SK-MEL-5 (cell line): ENCODE measurements around the gene KAT7. TPM values are rescaled to one million over a fixed set of nuclear protein-coding genes. Genes with fewer than 3 reads are reported as not detected.

Experiments used
- DNase-seq: peaks from one replicate; pipeline ENCODE4 v3.0.0-alpha.2; 2016; ENCODE audit warnings: low read depth, low spot score
- in situ Hi-C: cut with HindIII; loops from 2 replicates; pipeline ENCODE4 v1.10.0; 2016; ENCODE audit warnings: low sequenced_read_pairs, high pct_unique_total_duplicates, low pct_unique_long_range_greater_than_20kb
- polyA plus RNA-seq, 2 experiments: library from polyadenylated mRNA; depleted of rRNA; stranded (reverse); fragments of >200 nt; gene quantifications; 2 replicates each; pipeline ENCODE4 v1.2.3, GENCODE V29; 2015
- total RNA-seq: library from RNA; depleted of rRNA; stranded (reverse); fragments of >200 nt; shearing (Covaris generic); gene quantifications from 2 replicates; pipeline ENCODE4 v1.2.3, GENCODE V29; 2014; rRNA removed

KAT7 gene
- 33.1 and 34.7 TPM in 2 replicates for total RNA-seq
- 25.5 and 28.6 TPM in 2 replicates for polyA plus RNA-seq (2015; cell fraction: cytosol; rRNA removed)
- polyA plus RNA-seq (2015; cell fraction: nucleus; rRNA removed) = 24.7 and 40.5 TPM in 2 replicates

DNA sequence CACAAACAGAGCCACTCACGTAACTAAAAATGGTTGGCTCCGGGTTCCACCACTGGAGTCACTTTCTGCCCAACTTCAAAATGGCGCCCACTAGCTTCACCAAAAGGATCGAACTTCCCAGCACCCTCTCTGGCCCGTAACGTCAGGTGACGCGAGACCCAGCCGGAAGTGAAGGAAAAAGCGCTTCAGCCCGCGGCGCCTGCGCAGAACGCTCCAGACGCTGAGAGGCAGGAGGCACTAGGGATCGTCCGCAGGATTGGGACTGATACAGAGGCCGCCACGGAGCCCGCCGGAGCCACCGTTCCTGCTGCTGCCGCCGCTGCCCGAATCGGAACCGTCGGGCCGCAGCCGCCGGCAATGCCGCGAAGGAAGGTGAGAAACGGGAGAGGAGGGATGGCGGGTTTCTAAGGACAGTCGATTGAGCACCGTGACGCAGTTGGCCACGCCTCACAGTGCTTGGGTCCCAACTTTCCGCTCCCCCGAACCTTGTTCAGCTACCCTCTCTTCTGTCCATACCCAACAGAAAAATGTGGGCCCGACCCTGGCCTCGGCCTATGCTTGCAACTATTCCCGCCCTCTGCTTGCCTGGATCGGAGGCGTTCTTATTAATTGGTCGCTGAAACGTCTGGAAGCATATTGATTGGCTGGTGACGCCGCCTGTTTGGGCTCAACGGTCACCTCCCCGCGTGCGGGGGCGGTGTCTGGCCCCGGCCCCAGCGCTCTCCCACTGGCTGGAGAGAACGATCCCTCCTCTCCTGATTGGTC lies at the start of gene KAT7:
Gene KAT7 (plus strand): TSS at position 204 of the 765 bp plus-strand sequence. CDS start 154 bp downstream, at position 358.
- peak; percentile 100 for DNase-seq
- in situ Hi-C loops = no loop called here

DNA sequence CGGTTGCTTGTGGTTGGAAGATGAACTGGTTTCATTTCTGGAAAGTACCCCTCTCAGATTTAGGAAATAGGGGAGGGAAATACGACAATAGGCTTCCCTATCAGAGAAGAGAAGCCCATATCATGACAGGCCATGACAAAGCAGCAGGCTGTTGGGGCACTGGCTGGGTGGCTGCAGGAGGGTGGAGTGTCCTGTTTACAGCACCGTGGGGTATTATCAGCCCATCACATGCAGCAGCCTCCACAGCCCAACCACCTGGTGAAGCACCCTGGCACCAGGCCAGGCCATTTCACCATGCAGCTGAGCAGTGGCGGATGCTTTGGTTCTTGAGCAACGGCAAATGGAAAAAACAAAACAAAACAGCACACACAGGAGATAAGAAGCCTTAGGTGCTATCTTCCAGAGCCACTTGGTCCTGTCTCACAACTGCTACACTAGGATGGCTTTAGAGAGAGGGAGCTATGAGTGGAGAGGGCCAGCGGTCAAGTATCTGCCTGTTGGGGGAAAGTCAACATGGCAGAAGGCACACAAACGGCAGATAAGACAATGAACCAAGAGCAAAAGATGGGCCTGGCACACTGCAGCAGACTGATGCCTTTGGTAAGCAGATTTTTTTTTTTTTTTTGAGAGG lies 48.7 kb upstream of the KAT7 start:
- in situ Hi-C loops = no loop called here
- no peak for DNase-seq

GRCh38 chr17:49741009-49741691 lies 47.3 kb upstream of the KAT7 start:
- no peak for DNase-seq
- in situ Hi-C loops = no loop called here

DNA sequence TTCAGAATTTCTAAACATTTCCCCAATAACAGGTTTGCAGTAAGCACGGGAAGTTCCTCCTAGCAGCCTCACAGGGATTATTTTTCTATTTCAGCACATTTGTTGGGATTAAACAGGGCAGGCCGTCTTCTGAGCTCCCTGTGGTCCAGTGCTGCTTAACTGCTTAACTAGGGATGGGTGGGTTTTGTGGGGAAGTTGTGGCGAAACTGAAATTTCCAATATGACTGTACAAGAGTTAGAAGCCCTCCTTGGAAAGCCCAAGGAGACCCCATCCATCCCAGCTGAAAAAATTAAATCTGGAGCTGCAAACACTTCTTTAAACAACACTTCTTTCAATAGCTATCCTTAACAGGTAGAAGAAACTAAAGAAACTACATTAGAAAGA lies 46.8 kb upstream of the KAT7 start:
- in situ Hi-C loops = no loop called here
- no peak for DNase-seq

DNA sequence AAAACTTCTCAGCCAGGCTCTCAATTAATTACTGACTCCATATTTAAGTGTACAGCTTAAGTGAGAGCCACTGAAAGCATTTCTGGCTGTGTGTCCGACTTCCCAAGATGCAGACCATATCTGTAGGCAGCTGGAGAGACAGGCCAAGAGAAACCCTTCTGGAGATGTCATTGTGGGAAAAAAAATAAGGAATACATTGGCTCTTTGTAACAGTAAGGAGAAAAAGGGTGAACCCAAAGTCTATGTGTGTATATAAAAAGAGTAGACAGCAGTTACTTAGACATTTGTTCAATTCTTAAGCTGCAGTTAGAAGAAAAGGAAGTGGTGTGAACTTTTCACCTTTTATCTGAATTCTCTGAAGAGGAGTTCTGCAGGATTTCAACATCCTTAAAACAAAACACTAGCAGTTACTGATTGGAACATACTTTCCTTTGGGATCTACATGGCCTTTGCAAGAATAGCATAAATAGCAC lies 46.3 kb upstream of the KAT7 start:
- no peak for DNase-seq
- in situ Hi-C loops = no loop called here

DNA sequence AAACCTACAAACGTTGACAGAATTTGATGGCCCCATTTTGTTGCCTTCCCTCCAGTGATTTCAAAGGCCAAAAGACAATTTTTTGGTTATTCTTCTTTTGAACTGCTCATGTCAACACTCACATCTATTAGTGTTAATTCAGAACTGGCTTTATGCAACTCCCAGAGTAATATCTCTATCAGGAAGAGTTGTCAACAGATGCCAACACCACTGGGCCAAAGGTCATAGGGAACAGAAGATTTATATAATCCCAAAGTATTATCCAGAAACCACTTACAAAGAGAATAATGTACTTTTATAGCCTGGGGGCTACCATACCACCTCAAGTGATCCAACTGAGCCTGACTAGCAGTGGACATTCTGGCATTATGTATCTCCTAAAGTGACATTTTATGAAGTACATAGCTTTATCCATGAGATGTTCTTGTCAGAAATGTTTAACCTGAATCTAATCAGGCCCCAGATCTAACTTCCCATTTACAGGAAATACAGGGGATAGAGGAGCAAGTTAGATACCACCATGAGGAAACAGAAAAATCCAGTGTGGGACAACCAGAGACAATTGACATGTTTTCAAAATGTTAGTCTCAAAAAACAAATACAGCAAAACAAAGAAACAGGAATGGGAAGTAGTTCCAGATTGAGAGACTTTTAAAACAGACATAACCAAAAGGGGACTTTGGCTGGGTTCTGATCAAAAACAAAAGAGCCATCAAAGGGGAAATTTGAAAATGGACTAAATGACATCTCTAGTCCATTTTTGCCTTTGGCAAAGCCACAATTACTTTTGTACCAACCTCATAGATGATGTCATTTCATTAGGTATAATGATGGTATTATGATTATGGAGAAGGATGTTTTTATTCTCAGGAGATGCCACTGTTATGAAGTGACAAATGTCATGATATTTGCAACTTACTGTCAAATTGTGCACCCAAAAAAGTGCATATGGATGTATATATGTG lies 43.0 kb upstream of the KAT7 start:
- in situ Hi-C loops = no loop called here
- no peak for DNase-seq

DNA sequence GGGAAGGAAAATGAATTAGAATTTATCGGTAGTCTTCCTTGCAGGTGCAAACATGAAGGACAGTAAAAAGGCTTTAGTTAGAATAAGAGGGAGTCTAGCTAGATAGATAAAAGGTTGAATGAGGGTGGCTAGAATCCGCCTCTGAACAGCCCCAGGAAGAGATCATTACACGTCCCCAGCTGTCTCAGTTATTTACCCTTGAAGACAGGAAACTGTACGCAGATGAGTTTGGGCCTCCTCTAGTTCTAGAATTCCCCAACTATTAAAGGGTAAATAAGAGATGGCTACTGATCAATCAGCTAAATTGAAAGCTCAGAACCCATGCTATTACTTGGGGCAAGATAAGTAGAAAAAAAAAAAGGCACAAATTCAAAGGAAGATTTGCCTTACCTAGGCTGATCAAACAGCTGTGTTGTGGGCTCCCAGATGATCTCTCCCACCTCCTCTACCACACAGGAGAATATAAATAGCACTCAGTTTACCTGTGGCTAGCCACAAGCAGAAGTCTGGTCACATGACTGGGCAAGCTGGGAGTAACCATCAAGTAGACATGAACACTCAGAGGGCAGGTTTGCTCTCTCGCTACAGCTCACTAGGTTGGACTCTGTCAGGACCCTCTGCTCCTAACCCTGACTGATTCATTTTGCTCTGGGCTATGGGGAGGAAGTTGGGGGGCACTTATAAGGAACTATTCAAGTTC lies 41.5 kb upstream of the KAT7 start:
- no peak for DNase-seq
- in situ Hi-C loops = no loop called here

- in situ Hi-C loops = no loop called here
- no peak for DNase-seq
Measured at GRCh38 chr17:49747632-49748031, 40.8 kb upstream of the KAT7 start.

GRCh38 chr17:49748223-49748622 lies 40.3 kb upstream of the KAT7 start:
- DNase-seq = no peak
- in situ Hi-C loops = no loop called here

DNA sequence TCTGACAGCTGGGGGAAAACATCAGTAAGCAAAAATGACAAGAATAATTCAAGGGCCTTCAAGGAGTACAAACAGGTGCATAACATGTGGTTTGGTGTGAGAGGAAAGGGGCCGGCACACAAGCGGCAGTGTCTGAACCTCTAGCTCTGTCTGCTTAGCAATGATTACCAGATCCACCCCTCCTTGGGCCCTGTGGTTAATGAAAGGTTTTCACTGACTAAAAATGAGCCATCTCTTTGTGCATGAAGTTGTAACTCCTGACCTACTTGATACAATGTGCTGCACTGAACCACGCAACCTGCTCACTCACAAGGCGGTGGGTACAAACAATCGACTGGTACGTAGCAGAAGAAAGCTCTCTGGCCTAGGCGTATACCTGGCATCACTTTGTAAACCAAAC lies 39.7 kb upstream of the KAT7 start:
- no peak for DNase-seq
- in situ Hi-C loops = no loop called here

GRCh38 chr17:49749730-49750129 lies 38.8 kb upstream of the KAT7 start:
- in situ Hi-C loops = no loop called here

DNA sequence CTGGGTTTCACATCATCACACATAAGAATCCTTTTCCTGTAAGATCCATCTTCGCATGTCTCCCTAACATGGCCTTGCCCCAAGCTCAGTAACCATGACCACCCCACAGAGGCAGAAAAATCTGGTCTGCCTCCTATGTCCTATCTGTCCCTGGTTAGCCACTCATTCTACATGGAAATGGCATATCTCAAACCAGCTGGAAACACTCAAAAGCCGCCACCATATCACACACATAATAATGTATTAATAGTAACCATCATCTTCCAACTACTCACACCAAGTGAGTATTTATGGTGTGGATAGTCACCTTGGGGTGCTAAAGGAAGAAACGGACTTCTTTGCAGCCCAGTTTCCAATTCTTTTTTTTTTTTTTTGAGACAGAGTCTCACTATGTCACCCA lies 36.0 kb upstream of the KAT7 start:
- in situ Hi-C loops = no loop called here
- no peak for DNase-seq

More at GRCh38 chr17:49749730-49750129, 38.8 kb upstream of the KAT7 start:
- DNase-seq = no peak

DNA sequence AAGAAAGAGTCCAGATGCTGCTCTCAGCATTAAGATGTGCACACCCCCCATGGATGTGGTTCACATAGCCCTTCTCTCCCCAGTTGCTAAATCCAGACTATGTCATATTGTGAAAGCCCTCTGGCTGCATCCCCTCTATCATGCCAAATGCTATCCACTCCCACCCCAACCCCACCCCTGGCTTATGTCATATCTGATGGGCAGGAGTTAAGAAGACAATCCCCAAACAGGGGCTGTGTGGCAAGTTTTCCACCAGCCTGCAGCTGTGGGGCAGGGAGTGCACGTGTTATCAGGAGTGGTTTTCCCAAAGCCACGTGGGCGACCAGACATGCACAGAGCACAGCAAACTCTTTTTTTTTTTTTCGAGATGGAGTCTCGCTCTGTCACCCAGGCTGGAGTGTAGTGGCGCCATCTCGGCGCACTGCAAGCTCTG lies 34.5 kb upstream of the KAT7 start:
- in situ Hi-C loops = no loop called here
- peak; percentile 18 for DNase-seq

DNA sequence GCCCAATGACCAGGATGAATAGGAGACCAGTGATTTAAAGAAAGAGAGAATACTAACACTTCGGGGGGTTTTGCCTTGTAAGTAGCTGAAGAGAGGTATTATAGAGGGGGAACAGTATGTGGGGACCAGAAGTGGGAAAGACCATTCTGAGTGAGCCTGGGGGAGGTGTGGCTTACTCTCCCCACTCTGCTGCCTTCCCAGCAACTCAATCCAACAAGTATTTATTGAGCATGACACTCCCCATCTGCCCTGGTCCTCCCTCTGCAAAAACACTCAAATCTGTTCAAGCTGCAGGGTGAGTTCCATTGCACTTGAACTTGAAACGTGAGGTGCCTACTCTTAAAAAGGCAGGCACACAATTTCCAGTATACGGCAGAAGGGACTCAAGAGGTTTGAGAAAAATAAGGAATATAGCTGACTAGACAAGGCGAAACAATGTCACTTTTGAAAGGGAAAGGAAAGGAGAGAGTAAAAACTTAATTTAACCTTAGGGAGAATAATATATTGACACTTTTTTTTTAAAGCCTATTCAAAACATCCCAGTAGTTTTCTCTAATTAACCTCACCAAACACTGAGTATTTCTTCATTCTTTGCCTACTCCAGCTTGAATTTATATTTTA lies 32.7 kb upstream of the KAT7 start:
- no peak for DNase-seq
- in situ Hi-C loops = no loop called here

DNA sequence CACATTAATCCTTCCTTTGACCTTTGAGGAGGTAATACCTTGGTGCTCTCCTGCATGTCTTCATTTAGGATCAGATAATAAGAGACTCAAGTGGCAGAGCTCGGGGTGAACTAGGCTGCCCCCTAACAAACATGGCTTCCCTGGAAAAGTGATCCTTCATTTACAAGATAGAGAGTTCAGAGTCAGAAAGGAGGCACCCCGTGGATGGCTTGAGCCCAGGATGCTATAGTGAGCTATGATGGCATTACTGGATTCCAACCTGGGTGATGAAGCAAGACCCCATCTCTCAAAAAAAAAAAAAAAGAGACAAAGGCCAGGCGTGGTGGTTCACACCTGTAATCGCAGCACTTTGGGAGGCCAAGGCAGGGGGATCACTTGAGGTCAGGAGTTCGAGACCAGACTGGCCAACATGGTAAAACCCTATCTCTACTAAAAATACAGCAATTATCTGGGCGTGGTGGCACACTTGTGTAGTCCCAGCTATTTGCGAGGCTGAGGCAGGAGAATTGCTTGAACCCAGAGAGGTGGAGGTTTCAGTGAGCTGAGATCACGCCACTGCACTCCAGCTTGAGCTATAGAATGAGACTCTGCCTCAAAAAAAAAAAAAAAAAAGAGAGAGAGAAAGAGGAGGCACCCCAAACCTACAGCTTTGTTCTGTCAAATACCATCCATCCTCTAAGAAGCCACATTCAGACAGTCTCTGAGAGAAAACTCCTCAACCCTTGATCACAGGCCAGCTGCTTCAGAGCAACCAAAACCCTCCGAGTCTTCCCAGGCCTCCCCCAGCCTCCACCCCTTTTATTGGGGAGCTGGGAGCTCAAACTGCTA lies 31.9 kb upstream of the KAT7 start:
- DNase-seq = no peak
- in situ Hi-C loops = no loop called here
